Heart right ventricle (tissue), 16 donors: ENCODE results near the gene CATSPER3. TPM values are rescaled to one million over a fixed set of nuclear protein-coding genes. Genes with fewer than 3 reads are reported as not detected.

ENCODE experiments used
- ATAC-seq, 8 donors: fragments of 200-7000 bp; cut with Tn5 transposase; one replicate each; pipeline ENCODE4 v1.9.1; 2020; ENCODE audit warnings: mild to moderate bottlenecking in 8 of 8, moderate library complexity in 8 of 8, moderate number of reproducible peaks in 1 of 8
- DNase-seq, 2 donors: peaks; one replicate each; pipeline ENCODE4 v3.0.0-alpha.2; 2020
- H3K27ac ChIP-seq, 10 donors: fragments of 200-600 bp; sonication (generic) in 2 of 10; one replicate each; pipeline versions ENCODE4 v1.5.0 to v1.8.0; 2020 to 2022; ENCODE audit warnings: mild to moderate bottlenecking in 3 of 10
- H3K27me3 ChIP-seq, 7 donors: fragments of 200-600 bp; one replicate each; pipeline ENCODE4 v1.8.0; 2021 to 2022; ENCODE audit warnings: mild to moderate bottlenecking in 2 of 7
- H3K36me3 ChIP-seq, 9 donors: fragments of 200-600 bp; sonication (generic) in 1 of 9; one replicate each; pipeline versions ENCODE4 v1.5.0 to v1.8.0; 2020 to 2022; ENCODE audit warnings: mild to moderate bottlenecking in 2 of 9
- H3K4me1 ChIP-seq, 9 donors: fragments of 200-600 bp; sonication (generic) in 1 of 9; one replicate each; pipeline versions ENCODE4 v1.5.0 to v1.8.0; 2020 to 2022; ENCODE audit warnings: mild to moderate bottlenecking in 4 of 9
- H3K4me3 ChIP-seq, 10 donors: fragments of 200-600 bp; sonication (generic) in 2 of 10; one replicate each; pipeline versions ENCODE4 v1.5.0 to v1.8.0; 2020 to 2022; ENCODE audit warnings: mild to moderate bottlenecking in 7 of 10, moderate library complexity in 2 of 10
- H3K9me3 ChIP-seq, 11 donors: fragments of 200-600 bp in 10 of 11; sonication (generic) in 2 of 11; one replicate each; pipeline versions ENCODE4 v1.5.0 to v1.8.0; 2013 to 2022; ENCODE audit warnings: mild to moderate bottlenecking in 2 of 11, control low read depth in 1 of 11, moderate library complexity in 1 of 11
- CTCF ChIP-seq, 9 donors: fragments of 200-600 bp; sonication (generic) in 2 of 9; IDR thresholded peaks; one replicate each; pipeline versions ENCODE4 v1.5.0 to v1.8.0; 2021 to 2022; ENCODE audit warnings: antibody characterized with exemption in 9 of 9, mild to moderate bottlenecking in 5 of 9, moderate library complexity in 1 of 9
- WGBS, 2 donors: extraction: QIAGEN DNeasy Blood & Tissue Kit; methylation state at CpG; one replicate each; pipeline ENCODE4 v1.1.7; 2013; ENCODE audit warnings: inconsistent platforms in 1 of 2; 5-methylcytosine and 5-hydroxymethylcytosine counted together
- intact Hi-C, 10 donors: fragments of 100-400 bp; cut with DNase I; formaldehyde crosslinking; loops; one replicate each; pipeline versions ENCODE4 v1.11.1 to v1.14.2; 2022
- polyA plus RNA-seq, 2 donors: library from polyadenylated mRNA; stranded (reverse); fragments of 200-250 nt; gene quantifications; one replicate each; pipeline ENCODE4 v1.2.3, GENCODE V29; 2013
- total RNA-seq, 10 donors: library from RNA; stranded (reverse); fragmentation: NEBNext Ultra II Directional in 3 of 10; extraction: Animal tissue kit (Norgen Biotek cat#: 25700) in 3 of 10; gene quantifications; one replicate each; pipeline versions ENCODE4 v1.2.1 to v1.2.4, GENCODE V29; 2021 to 2023
- donor health status: Arrhythmogenic right ventricular cardiomyopathy.
- donor health status: ischemic (EF 13 %, LVEDD 7.1; RV severe dilation, severe dysfunction).
- donor health status: healthy with polysubstance abuse.
- donor health status: DM: no; HTN: yes; CAD: no.
- donor health status: DM: no; HTN: no; CAD: no.
- donor health status: ischemic (EF 25% LVEDD 6.9; RV normal size, moderate dysfunction).
- donor health status: ischemic (EF 25% LVEDD 5.7; RV mildly dilated, moderate dysfunction).
- donor health status: healthy.
- donor health status: DM: yes; HTN: yes; CAD: no.
- donor health status: Ischemic cardiomyopathy.
- donor health status: ischemic (EF 35%, LVEDD 5.7; RV mildly dilated, moderate dysfunction).
- donor health status: nonischemic (EF 11% LVEDD 7.7; RV severe dilation, severe dysfunction).
- donor health status: DM: yes; HTN: yes; CAD: no.
- donor health status: PGD.
- donor health status: ischemic (EF 29% LVEDD 5.4; RV normal size, mild dysfunction).
- donor health status: nonischemic (EF 23%, LVEDD 6.1; RV moderate dilation, normal function).

The CATSPER3 gene
- total and polyA plus RNA-seq, 12 donors, result 0.37 to 1.1 (median 0.72) TPM

DNA sequence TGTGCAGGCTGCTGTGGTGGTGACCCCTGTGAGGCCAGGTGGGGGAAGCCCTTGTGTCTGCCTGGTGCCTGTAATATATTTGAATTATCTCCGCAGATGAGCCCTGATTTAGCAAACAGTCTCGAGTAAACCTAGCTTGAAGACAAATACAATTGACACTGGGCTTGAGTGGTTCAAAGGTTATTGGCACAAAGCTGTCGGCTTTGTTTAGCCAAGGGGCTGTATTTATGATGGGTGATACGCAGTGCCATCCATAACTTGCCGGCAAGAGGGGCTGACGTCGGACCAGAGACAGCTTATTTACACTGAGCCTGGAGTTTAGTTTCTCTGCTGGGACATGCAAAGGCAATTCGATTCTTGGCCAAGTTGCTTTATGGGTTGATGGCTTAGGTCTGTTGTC is 86.3 kb downstream of the CATSPER3 start:
- no peaks in the 10 kb centered on the region for H3K9me3 ChIP-seq
- no peaks in the 10 kb centered on the region for H3K36me3 ChIP-seq
- ATAC-seq (no peak), DNase-seq (no peak)
- intact Hi-C loops, result loop anchor here in 2 of 10 donors (10.0 kb wide), 2 partner anchors 131 to 141 kb away; no protein-coding TSS in a partner anchor
- no peak for TF ChIP-seq CTCF (IDR thresholded peaks at IDR 0.05)
- H3K4me3 ChIP-seq, result no peak overlapping the region
- H3K27ac ChIP-seq, result no peak overlapping the region
- peaks cover 0 to 13% (median 0%) of the 10 kb centered on the region in 9 donors for H3K4me1 ChIP-seq
- H3K27me3 ChIP-seq, result peaks cover 6 to 56% (median 49%) of the 10 kb centered on the region in 7 donors
- WGBS, 2 donors, result 73 to 77% methylated on average over 8 of the region's 8 CpGs

GRCh38 chr5:135054546-135054945 is 86.8 kb downstream of the CATSPER3 start:
- no peak for DNase-seq
- H3K36me3 ChIP-seq, result no peaks in the 10 kb centered on the region
- WGBS, 2 donors, result 61 to 79% methylated on average over 2 of the region's 2 CpGs
- no peaks in the 10 kb centered on the region for H3K9me3 ChIP-seq
- H3K27ac ChIP-seq, result no peak overlapping the region
- ATAC-seq, result no peak
- no peak for TF ChIP-seq CTCF (IDR thresholded peaks at IDR 0.05)
- intact Hi-C loops, result loop anchor here in 2 of 10 donors (10.0 kb wide), 2 partner anchors 130 to 140 kb away; no protein-coding TSS in a partner anchor
- peaks cover 0 to 13% (median 0%) of the 10 kb centered on the region in 9 donors for H3K4me1 ChIP-seq
- peaks cover 6 to 54% (median 47%) of the 10 kb centered on the region in 7 donors for H3K27me3 ChIP-seq
- H3K4me3 ChIP-seq, result no peak overlapping the region

DNA sequence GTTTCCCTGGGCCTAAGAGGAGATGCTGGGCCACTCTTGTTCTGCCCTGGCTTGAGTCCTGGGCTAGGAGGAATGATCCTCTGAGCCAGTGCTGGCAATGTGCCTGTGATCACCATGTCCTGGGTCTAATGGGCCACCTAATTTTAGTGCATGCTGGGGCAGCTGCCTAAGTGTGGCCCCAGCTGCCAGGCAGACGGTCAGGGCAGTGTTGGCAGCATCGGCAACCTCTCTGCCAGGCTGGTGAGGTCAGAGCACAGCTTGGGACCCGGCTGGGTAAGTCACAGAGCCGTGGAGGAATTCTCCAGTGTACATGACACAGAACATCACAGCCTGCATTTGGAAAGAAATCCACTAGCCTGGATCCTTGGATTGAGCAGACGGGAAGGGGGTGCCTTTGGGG is 87.7 kb downstream of the CATSPER3 start:
- ATAC-seq (peak; percentile 88 to 99 (median 96)), DNase-seq (peak; percentile 65 to 70)
- intact Hi-C loops, result loop anchor here in 3 of 10 donors (5.0 to 10.0 kb wide), 3 partner anchors 129 to 139 kb away; no protein-coding TSS in a partner anchor
- WGBS, 2 donors, result 30 to 41% methylated on average over 5 of the region's 5 CpGs
- H3K27ac ChIP-seq, result peak overlapping the region in 5 of 10 donors; percentile 39 to 67 (median 45)
- no peaks in the 10 kb centered on the region for H3K36me3 ChIP-seq
- no peak overlapping the region for H3K4me3 ChIP-seq
- H3K9me3 ChIP-seq, result no peaks in the 10 kb centered on the region
- peaks cover 0 to 10% (median 0%) of the 10 kb centered on the region in 9 donors for H3K4me1 ChIP-seq
- H3K27me3 ChIP-seq, result peaks cover 2 to 52% (median 38%) of the 10 kb centered on the region in 7 donors
- no peak for TF ChIP-seq CTCF (IDR thresholded peaks at IDR 0.05)

GRCh38 chr5:135056316-135057030 is 88.8 kb downstream of the CATSPER3 start:
- no peak for TF ChIP-seq CTCF (IDR thresholded peaks at IDR 0.05)
- no peak for DNase-seq
- Histone ChIP-seq H3K36me3 (no peaks in the 10 kb centered on the region), H3K4me3 (no peak overlapping the region), H3K9me3 (no peaks in the 10 kb centered on the region), H3K4me1 (peaks cover 0 to 10% (median 0%) of the 10 kb centered on the region in 9 donors), H3K27me3 (peaks cover 0 to 41% (median 28%) of the 10 kb centered on the region in 7 donors), H3K27ac (no peak overlapping the region)
- no peak for ATAC-seq
- intact Hi-C loops, result loop anchor here in 3 of 10 donors (5.0 to 10.0 kb wide), 3 partner anchors 128 to 138 kb away; no protein-coding TSS in a partner anchor
- 84 to 87% methylated on average over 8 of the region's 8 CpGs for WGBS, 2 donors
